K562 (cell line): ENCODE measurements around the gene LMBR1. TPM values are rescaled to one million over a fixed set of nuclear protein-coding genes. Genes with fewer than 3 reads are reported as not detected.
A peak's percentile ranks its signal among the peaks of the same experiment; 100 is the strongest.

Source experiments
- NR2C2 ChIP-seq, 2 experiments: fragments of 200-800 bp in 1 of 2; sonication (Bioruptor generic) in 1 of 2; sonication (generic) in 1 of 2; formaldehyde crosslinking in 1 of 2; IDR thresholded peaks; 2 replicates each; pipeline versions ENCODE4 v1.6.1 to v1.8.0; 2016 to 2022; ENCODE audit warnings: mild to moderate bottlenecking in 1 of 2, missing compliant biosample characterization in 1 of 2, missing genetic modification characterization in 1 of 2, missing genetic modification reagents in 1 of 2
- RBM17 ChIP-seq: fragments of 200-400 bp; formaldehyde crosslinking; IDR thresholded peaks from 2 replicates; pipeline ENCODE4 v1.6.1; 2017; ENCODE audit warnings: low read depth, mild to moderate bottlenecking, low read length, borderline replicate concordance
- RBM39 ChIP-seq: fragments of 200-400 bp; formaldehyde crosslinking; optimal IDR thresholded peaks from 2 replicates; pipeline ENCODE3; 2018; ENCODE audit warnings: low read depth, low read length
- VEZF1 ChIP-seq: fragments of 200-800 bp; sonication (Bioruptor generic); IDR thresholded peaks from 2 replicates; pipeline ENCODE4 v1.6.1; 2017; ENCODE audit warnings: missing genetic modification characterization, missing compliant biosample characterization
- ZNF431 ChIP-seq: sonication (generic); formaldehyde crosslinking; IDR thresholded peaks from 2 replicates; pipeline ENCODE4 v1.8.0; 2022; ENCODE audit warnings: mild to moderate bottlenecking, missing genetic modification reagents
- ZNF507 ChIP-seq: conservative IDR thresholded peaks from 2 replicates; pipeline ENCODE4 v1.6.1; 2017; ENCODE audit warnings: missing genetic modification characterization, missing compliant biosample characterization
- ZNF583 ChIP-seq: fragments of 250-450 bp; sonication (Bioruptor Pico); IDR thresholded peaks from 2 replicates; pipeline ENCODE4 v1.4.0; 2020
- ZNF609 ChIP-seq: sonication (generic); formaldehyde crosslinking; IDR thresholded peaks from 2 replicates; pipeline ENCODE4 v1.8.1; 2023; ENCODE audit warnings: missing genetic modification reagents, mild to moderate bottlenecking, borderline replicate concordance
- polyA plus RNA-seq, 8 experiments: library from polyadenylated mRNA; depleted of rRNA in 4 of 8; stranded (reverse) in 5 of 8; unstranded in 3 of 8; fragments of >200 nt; fragmentation: Nextera tagmentation in 2 of 8; fragmentation: Illumina TruSeq in 1 of 8; extraction: Ambion mirVana in 2 of 8; extraction: Trizol in 1 of 8; gene quantifications; 2 replicates each; pipeline versions ENCODE4 v1.2.1 to v1.2.3, GENCODE V29; 2011 to 2014; ENCODE audit warnings: inconsistent platforms in 1 of 8, missing spikeins in 1 of 8
- total RNA-seq, 7 experiments: library from RNA; depleted of rRNA in 6 of 7; stranded (reverse); fragments of >200 nt in 6 of 7; fragmentation: Illumina TruSeq in 2 of 7; extraction: Trizol in 2 of 7; gene quantifications; 2 replicates each; pipeline versions ENCODE4 v1.2.1 to v1.2.3, GENCODE V29; 2011 to 2021; ENCODE audit warnings: low replicate concordance in 1 of 7
- TF ChIP-seq, protein P1 (sequence below): fragments of 450-650 bp; IDR thresholded peaks from 2 replicates; pipeline ENCODE4 v1.6.1; 2016; ENCODE audit warnings: low read depth
- TF ChIP-seq, protein P2 (sequence below): sonication (generic); IDR thresholded peaks from 2 replicates; pipeline ENCODE4 v1.6.1; 2016

Gene LMBR1
- total and polyA plus RNA-seq, 9 of the 15 experiments (the other 6 are each of a cell fraction or from before 2014, with no cell fraction given) = 7.7 to 90.0 (median 59.9) TPM

DNA sequence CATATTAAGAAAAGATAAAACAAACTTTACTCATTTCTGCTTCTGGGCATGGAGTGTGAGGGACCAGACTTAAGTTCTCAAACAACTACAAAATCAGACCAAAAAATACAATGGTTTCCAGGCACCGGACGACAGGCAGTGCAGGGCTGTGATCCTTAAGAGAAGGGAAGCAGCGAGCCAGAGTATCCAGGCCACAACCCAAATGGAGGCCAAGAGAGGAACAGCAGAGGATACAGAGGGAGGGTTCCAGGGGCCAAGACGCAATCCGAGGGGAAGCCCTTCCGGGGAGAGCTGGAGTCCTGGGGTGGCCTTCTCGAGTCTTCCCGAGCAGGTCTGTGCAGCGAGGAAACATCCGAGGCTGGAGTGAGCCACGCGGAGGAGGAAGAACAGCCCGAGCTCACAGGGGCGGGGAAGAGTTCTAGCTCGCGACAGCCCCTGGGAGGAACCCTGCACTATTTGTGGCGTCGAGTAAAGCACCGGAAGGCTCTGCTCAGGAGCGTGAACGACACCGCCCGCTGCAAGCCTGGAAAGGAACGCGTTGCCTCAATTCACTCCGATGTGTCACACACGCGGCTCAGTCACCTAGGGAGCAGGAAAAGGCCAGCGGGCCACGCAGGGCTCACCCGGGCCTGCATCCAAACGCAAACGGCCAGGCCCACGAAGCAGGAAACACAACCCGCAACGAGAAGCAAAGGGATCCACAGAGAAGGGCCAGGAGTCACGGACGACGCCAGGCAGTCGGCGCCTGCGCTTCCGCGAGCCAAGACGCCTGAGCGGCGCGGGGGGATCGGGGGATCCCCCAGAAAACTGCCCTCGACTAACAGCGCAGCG, 253.3 kb downstream of the LMBR1 start (continued):
- TF ChIP-seq, protein P1, sequence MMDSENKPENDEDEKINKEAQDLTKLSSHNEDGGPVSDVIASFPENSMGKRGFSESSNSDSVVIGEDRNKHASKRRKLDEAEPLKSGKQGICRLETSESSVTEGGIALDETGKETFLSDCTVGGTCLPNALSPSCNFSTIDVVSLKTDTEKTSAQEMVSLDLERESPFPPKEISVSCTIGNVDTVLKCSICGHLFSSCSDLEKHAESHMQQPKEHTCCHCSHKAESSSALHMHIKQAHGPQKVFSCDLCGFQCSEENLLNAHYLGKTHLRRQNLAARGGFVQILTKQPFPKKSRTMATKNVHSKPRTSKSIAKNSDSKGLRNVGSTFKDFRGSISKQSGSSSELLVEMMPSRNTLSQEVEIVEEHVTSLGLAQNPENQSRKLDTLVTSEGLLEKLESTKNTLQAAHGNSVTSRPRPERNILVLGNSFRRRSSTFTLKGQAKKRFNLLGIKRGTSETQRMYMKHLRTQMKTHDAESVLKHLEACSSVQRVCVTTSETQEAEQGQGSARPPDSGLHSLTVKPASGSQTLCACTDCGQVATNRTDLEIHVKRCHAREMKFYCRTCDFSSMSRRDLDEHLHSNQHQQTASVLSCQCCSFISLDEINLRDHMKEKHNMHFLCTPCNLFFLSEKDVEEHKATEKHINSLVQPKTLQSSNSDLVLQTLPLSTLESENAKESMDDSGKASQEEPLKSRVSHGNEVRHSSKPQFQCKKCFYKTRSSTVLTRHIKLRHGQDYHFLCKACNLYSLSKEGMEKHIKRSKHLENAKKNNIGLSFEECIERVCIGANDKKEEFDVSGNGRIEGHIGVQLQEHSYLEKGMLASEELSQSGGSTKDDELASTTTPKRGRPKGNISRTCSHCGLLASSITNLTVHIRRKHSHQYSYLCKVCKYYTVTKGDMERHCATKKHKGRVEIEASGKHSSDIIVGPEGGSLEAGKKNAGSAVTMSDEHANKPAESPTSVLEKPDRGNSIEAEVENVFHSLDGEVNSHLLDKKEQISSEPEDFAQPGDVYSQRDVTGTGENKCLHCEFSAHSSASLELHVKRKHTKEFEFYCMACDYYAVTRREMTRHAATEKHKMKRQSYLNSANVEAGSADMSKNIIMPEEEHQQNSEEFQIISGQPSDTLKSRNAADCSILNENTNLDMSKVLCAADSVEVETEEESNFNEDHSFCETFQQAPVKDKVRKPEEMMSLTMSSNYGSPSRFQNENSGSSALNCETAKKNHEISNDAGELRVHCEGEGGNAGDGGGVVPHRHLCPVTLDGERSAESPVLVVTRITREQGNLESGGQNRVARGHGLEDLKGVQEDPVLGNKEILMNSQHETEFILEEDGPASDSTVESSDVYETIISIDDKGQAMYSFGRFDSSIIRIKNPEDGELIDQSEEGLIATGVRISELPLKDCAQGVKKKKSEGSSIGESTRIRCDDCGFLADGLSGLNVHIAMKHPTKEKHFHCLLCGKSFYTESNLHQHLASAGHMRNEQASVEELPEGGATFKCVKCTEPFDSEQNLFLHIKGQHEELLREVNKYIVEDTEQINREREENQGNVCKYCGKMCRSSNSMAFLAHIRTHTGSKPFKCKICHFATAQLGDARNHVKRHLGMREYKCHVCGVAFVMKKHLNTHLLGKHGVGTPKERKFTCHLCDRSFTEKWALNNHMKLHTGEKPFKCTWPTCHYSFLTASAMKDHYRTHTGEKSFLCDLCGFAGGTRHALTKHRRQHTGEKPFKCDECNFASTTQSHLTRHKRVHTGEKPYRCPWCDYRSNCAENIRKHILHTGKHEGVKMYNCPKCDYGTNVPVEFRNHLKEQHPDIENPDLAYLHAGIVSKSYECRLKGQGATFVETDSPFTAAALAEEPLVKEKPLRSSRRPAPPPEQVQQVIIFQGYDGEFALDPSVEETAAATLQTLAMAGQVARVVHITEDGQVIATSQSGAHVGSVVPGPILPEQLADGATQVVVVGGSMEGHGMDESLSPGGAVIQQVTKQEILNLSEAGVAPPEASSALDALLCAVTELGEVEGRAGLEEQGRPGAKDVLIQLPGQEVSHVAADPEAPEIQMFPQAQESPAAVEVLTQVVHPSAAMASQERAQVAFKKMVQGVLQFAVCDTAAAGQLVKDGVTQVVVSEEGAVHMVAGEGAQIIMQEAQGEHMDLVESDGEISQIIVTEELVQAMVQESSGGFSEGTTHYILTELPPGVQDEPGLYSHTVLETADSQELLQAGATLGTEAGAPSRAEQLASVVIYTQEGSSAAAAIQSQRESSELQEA = no peak
- TF ChIP-seq VEZF1 (no peak), ZNF583 (no peak), ZNF609 (CRISPR knock-in tag) (0 out of 2 replicates have a peak, but pooled peaks have one; percentile 60), ZNF507 (tag) (no peak), RBM39 (no peak), ZNF431 (0 out of 2 replicates have a peak, but pooled peaks have one; percentile 85), RBM17 (no peak), NR2C2 (CRISPR knock-in tag; IDR thresholded peaks at IDR 0.05) (no peak; the same call in 1 of the 2 replicates), NR2C2 (tag; IDR thresholded peaks at IDR 0.05) (peak; percentile 72)
- TF ChIP-seq, protein P2, sequence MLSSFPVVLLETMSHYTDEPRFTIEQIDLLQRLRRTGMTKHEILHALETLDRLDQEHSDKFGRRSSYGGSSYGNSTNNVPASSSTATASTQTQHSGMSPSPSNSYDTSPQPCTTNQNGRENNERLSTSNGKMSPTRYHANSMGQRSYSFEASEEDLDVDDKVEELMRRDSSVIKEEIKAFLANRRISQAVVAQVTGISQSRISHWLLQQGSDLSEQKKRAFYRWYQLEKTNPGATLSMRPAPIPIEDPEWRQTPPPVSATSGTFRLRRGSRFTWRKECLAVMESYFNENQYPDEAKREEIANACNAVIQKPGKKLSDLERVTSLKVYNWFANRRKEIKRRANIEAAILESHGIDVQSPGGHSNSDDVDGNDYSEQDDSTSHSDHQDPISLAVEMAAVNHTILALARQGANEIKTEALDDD = no peak
